Stimulated activated CD8-positive, alpha-beta memory T cell treated with anti-CD3 and anti-CD28 coated beads, Interleukin-12 subunit alpha, Interleukin-12 subunit beta, amount 100 ng/mL, for 24 hours (primary cell): Measurements from ENCODE around the gene PROCR.
"Not testable (repeated sequence)": the region's sequence is repeated elsewhere in the genome, so short reads cannot be mapped to it uniquely, and the experiment has no call there.

Experiments used
- DNase-seq: peaks from one replicate; pipeline ENCODE4 v3.0.0-alpha.2; 2020; ENCODE audit errors: extremely low read depth

PROCR gene

GRCh38 chr20:35193031-35193791, 21.3 kb downstream of the PROCR start:
- not testable (repeated sequence) for DNase-seq

GRCh38 chr20:35196313-35196712, 24.4 kb downstream of the PROCR start:
- DNase-seq: no peak

GRCh38 chr20:35199740-35200139, 27.9 kb downstream of the PROCR start:
- DNase-seq: no peak

- no peak for DNase-seq
Observed at GRCh38 chr20:35200267-35200666, 28.4 kb downstream of the PROCR start.

GRCh38 chr20:35201467-35201866, 29.6 kb downstream of the PROCR start:
- DNase-seq: not testable (repeated sequence)

- no peak for DNase-seq
Observed at GRCh38 chr20:35206802-35207201, 34.9 kb downstream of the PROCR start.

- peak; percentile 31 for DNase-seq
Observed at GRCh38 chr20:35207950-35208611, 36.2 kb downstream of the PROCR start.

- DNase-seq: no peak
Observed at GRCh38 chr20:35215066-35215956, 43.4 kb downstream of the PROCR start.

- no peak for DNase-seq
Observed at GRCh38 chr20:35216541-35216940, 44.7 kb downstream of the PROCR start.

GRCh38 chr20:35223941-35224340, 52.1 kb downstream of the PROCR start:
- DNase-seq: no peak

GRCh38 chr20:35224536-35224935, 52.7 kb downstream of the PROCR start:
- DNase-seq: no peak

GRCh38 chr20:35225319-35226125, 53.6 kb downstream of the PROCR start:
- DNase-seq: no peak

GRCh38 chr20:35226126-35226883, 54.4 kb downstream of the PROCR start, which contains the start of gene MMP24:
Gene MMP24, plus strand, starts transcription at chr20:35226690. Its CDS starts 49 bp downstream, at chr20:35226739.
- DNase-seq: no peak
